Measurements from ENCODE around the gene KIF11.
A peak's percentile ranks its signal among the peaks of the same experiment; 100 is the strongest.

Gene KIF11

DNA sequence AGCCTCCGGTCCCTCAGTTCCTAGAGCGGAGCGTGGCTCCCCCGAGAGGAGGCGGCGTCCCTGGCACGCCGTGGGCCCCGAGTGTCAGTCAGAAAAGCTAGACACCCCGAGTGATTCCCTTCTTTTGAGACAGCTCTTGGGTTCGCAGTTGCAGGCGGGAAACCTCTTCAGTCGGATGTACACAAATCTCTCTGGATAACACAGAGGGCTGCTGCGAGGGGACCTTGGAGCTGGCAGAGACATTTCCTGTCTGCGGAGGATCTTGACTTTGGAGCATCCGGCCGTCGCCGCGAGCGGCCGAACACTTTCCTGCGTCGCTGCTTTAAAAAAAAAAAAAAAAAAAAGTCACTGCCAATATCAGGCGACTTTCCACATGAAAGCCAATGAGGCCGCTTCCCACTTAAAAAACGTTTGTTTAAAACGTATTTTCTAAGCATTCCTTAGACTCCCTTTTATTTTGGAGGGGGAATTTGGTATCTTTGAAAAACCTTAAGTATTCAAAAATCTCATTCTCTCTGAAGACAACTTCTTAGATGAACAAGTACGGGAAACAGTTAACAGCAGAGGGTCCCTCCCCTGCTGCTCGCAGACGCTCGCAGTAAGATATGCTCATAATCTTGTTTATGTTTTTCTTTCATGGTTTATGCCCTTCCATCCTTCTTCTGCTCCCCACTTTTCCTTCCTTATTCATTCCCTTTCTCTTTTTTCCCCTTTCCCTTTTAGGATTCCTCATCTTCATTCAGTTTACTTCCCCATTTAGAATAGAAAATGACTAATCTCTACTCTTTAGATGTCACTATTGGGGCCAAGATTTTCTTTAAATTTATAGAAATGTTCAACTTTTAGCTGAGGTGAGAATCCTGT, 106.8 kb downstream of the KIF11 start:
- DNase-seq (ENCODE audit: extremely low read depth in 1 of 2, low read depth in 1 of 2) = peak in 1 of 2 donors; percentile 5

DNA sequence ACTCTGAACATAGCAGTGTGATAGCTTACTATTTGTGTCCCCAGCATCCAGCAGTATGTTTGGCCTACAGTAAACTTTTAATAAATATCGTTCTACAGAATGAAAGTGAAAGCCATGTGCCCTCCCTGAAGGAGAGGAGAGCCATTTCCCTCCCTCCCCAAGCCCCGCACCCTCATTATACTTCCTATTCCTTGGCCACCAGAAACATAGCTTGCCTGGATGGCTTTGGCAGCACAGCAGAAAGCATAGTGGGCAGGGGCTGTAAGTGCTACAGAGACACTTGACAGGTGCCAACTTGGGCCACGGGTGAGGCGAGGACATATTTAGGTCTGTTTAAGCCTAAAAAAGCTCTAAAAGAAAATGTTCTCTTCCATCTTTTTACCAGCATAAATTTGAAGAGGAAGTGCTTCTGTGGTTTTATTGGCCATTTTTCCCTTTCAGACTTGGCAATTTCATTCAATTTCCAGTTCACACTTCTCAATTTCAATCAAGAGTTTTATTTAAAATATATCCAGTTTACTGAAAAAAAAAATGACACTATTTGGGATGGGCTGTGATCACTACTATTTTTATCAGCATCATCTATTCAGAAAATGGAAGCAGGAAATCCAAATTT, 109.5 kb downstream of the KIF11 start:
- no peak for DNase-seq (ENCODE audit: extremely low read depth in 1 of 2, low read depth in 1 of 2)
